Activated CD4-positive, alpha-beta T cell treated with anti-CD3 and anti-CD28 coated beads, Interleukin-2, amount 50 U/mL, for 48 hours (primary cell): Measurements from ENCODE around the gene RASA2.
"Not testable (repeated sequence)": the region's sequence is repeated elsewhere in the genome, so short reads cannot be mapped to it uniquely, and the experiment has no call there.

ENCODE experiments used
- DNase-seq, 2 experiments: peaks; one replicate each; pipeline ENCODE4 v3.0.0-alpha.2; 2020

The RASA2 gene

DNA sequence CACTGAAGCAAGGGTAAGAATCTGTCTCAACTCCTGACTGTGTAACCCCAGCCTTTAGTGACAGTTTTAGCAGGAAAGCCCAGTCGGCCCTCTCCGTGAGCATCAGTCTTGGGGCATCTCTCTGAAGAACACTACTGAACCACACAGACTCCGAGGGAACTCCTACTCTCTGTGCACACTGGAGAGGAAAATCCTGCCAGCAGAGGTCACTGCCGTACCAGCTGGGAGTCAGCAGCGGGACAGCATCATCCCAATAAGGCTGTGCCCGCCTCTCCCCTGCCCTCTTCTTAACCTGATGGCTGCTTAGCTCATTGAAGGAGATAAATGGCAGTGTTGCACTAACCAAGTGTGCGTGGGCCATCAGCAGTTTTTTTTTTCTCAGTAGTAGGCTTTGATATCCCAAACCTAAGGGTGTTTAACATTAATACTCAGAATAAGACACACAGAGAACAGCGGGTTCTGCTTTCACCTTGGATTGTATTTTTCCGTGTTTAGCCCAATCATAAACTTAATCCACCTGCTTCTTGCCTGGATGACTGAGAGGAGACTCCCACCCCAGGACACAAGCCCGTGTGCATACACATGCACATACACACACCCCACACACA is 26.6 kb upstream of the RASA2 start:
- DNase-seq, result peak; percentile 94 to 95

- no peak for DNase-seq
Measured at GRCh38 chr3:141462176-141462859, 24.5 kb upstream of the RASA2 start.

DNA sequence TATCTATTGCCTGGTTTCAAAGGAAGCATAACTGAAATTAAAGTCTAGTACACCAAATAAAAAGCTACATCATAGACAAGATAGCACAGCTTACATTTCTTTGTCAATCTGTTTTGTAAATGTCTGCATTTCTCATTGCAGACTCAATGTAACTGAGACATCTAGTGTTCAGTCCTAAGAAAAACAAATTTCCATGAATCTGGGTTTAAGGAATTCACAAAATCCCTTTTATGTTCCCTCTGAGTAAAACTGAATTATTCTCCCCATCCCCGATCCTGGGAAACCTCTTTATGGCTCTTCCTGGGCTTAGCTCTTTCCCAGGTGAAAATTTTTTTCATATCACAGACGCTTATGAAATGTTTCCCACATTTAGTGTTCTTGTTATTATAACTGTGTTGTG is 21.6 kb upstream of the RASA2 start:
- DNase-seq, result no peak

DNA sequence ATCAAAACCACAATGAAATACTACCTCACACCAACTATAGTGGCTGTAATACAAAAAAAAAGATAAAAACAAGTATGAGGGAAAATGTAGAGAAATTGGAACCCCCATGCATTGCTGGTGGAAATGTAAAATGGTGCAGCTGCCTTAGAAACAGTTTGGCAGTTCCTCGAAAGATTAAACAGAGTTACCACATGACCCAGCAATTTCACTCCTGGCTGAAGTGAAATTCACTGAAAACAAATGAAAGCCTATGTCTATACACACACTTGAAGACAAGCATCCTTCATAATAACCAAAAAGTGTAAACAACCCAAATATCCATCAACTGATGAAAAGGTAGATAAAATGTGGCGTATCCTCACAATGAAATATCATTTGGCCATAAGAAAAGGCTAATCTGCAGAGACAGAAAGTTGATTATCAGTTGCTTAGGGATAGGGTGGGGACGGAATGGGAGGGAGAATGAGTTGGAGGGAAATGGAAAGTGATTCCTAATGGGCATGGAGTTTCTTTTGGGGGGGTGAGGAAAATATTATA is 20.1 kb upstream of the RASA2 start:
- DNase-seq, result no peak

DNA sequence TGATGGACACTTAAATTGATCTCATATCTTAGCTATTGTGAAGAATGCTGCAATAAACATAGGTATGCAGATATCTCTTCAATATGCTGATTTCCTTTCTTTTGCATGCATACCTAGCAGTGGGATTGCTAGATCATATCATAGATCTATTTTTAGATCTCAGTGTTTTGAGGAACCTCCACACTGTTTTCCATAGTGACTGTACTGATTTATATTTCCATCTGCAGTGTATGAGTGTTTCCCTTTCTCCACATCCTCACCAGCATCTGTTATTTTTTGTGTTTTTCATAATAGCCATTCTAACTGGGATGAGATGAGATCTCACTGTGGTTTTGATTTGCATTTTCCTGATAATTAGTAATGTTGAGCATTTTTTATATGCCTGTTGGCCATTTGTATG is 17.1 kb upstream of the RASA2 start:
- no peak for DNase-seq

DNA sequence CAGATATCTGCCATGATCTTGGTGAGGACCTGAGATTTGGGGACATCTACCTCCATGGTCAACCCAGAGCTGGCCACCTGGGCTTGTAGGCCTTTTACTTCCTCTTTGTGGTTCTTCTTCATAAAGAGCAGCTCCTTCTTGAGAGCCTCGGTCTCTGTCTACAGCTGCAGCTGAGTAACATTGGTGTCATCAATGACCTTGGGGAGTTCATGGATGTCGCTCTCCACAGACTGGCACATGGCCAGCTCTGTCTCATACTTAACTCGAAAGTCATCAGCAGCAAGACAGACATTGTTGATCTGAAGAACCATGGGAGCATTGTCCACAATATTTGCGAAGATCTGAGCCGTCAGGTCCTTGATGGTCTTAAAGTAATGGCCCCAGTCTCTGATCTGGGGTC is 15.7 kb upstream of the RASA2 start:
- DNase-seq, result no peak

DNA sequence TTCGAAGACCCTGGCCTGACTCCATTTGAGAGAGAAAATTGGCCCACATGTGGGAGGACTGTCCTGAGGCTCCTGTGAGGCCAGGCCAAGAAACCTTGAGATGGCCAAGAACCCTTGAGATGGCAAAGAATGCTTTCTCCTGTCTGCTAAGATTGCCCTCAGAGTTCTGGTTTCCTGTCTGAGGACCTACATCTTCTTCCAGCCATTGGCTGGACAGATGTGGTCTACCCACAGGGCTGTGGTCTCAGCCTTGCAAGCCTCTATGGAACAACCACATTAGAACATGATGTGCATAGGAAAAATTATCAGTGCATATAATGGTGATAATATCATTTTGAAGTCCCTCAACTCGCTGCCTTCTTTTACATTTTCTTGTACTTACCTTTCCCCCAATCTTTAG is 10.8 kb upstream of the RASA2 start:
- peak; percentile 21 to 37 for DNase-seq

- DNase-seq, result no peak
Measured at GRCh38 chr3:141477224-141477623, 9.6 kb upstream of the RASA2 start.

DNA sequence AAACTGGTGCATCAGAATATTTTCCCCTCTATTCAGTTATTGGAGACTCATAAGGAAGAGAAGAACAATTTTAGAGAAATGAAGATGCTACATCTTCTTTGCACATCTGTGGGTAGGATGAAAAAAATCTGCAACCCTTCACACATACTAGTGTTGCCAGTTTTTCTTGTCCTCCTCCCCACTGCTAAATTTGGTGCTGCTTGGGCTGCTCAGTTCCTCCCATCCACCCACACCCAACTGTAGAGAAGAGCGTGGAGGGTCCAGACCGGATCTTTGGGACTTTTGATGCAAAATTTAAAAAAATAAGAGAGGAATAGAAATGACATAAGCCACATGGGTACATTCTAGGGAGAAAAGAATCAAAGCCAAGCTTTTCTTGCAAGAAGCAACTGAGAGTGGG is 8.7 kb upstream of the RASA2 start:
- DNase-seq, result no peak

- not testable (repeated sequence) for DNase-seq
Measured at GRCh38 chr3:141478840-141479239, 8.0 kb upstream of the RASA2 start.

- DNase-seq, result no peak
Measured at GRCh38 chr3:141482245-141482922, 4.4 kb upstream of the RASA2 start.

GRCh38 chr3:141484701-141485287 is 2.0 kb upstream of the RASA2 start:
- DNase-seq, result no peak

DNA sequence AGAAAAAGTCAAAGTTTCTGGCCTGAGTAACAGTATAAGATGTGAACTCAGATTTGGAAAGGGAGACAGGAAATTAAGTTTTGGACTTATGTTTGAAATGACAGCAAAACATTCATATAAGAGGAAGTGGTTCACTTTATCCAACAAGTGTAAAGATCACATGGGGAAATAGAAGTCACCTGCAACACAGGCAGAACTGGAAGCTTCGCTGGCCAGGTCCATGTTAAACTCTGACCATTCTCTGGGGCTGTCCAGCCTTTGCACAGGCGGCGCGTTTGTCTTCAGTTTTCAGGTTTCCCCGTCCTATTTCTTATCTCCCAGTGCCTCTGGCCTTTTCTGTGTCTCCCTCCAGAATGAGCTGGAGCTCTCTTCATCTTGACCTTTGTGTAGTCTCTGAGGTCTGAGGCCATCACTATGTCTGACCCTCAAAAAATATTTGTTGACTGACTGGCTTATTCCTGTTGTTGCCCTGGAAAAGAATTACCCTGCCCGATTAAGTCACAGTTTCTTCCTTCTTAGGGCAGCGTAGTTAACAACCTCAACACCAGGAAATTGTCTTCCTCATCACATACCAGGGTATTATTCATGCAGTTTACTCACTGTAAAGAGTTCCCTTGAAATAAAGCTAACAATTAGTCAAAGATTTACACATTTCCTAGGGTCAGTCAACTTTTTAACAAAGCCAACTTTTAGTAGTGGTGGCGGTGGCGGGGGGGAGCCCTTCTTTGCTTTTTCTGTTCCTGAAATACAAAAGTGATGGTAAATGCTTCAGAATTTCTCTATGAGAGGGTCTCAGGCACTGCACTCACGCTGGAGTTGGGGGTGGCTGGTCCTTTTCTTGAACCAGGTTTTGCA is 959 bp upstream of the RASA2 start:
- DNase-seq, result peak; percentile 26 to 37

DNA sequence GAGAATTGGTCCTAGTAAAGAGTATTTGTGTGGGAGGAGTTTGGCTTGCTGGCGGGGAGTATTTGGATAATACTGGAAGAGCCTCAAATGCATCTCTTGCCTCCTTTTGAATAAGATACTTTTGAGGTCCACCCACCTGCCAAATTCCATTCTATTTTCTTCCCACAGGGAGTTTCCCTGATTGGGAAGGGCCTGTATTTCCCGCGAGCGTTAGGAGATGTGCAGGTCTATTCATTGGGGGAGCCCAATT is 406 bp upstream of the RASA2 start:
- peak in 1 of 2 experiments; percentile 9 for DNase-seq

DNA sequence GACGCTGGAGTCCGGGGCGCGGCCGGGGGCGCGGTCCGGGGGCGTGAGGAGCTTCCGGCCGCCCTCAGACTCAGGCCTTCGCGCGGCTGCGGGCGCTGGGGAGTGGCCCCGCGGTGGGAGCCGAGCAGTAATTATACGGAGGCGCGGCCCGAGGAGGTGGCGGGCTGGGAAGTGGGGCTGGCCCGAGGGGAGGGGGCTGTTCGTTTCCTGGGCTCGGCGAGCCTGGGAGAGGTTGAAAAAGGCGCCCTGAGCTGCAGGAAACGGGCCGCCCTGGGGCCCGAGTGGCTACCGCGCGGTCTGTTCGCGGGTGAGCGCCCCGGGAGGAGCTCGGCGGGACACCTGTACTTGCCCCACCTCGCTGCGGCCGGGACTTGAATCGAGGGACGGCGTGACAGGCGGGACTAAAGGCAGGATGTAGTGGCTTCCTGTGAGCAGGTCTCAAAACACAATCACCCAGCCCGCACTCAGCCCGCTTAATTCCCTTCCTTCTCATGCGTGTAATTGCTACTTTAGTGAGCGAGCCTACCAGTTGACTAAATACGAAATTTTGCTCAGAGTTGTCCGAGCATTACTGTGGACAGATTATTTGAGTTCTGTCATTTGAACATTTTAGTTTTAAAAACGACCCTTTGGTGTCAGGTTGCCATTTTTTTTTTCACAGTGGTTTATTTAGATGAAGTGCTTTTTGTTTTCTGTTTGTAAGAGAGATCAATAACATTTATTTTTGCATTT is 860 bp downstream of the RASA2 start:
- DNase-seq, result peak; percentile 86 to 89

- no peak for DNase-seq
Measured at GRCh38 chr3:141489203-141489602, 2.4 kb downstream of the RASA2 start.

DNA sequence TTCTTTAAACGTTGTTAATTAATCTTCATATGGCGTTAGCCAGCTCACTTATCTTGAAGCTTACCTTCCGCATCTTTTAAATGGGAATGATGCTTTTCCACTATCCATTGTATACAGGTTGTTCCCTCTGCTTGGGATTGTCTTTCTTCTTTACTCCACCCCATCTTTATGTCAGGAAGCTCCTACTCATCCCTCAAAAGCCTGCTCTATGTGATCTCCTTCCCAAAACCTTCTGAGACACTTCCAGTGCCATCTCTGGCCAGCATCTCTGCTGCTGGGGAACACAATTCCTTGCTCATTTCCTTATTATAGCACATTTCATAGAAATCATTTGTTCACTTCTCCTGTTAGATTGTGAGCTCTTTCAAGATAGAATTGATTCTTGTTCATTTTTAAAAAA is 4.3 kb downstream of the RASA2 start:
- DNase-seq, result no peak

- no peak for DNase-seq
Measured at GRCh38 chr3:141491929-141492328, 5.1 kb downstream of the RASA2 start.

DNA sequence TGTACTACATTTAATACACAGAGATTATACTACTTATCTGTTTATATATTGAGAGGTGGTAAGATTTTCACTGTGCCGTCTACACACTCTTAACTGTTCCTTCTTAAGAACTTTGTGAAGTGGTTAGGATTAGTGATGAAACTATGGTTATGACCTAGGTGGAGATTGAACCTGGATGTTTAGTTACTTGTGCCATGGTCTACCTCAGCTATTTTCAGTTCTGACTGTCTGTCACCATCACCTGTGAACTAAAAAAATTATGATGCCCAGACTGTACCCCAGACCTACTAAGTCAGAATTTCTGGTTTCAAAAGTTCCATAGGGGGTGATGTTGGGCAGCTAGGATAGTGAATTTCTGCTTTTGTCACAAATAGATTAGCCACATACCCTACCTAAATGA is 6.4 kb downstream of the RASA2 start:
- DNase-seq, result no peak

DNA sequence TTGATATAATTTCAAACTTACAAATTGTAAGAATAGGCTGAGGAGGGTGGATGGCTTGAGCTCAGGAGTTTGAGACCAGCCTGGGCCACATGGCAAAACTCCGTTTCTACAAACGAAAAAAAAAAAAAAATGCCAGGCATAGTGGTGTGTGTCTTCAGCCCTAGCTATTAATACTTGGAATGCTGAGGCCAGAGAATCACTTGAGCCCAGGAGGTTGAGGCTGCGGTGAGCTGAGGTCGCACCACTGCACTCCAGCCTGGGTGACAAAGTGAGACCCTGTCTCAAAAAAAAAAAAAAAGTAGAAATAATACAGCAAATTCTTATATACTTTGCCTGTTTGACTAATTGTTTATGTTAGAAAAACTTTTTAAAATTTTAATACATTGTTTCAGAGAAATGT is 10.8 kb downstream of the RASA2 start:
- DNase-seq, result not testable (repeated sequence)

DNA sequence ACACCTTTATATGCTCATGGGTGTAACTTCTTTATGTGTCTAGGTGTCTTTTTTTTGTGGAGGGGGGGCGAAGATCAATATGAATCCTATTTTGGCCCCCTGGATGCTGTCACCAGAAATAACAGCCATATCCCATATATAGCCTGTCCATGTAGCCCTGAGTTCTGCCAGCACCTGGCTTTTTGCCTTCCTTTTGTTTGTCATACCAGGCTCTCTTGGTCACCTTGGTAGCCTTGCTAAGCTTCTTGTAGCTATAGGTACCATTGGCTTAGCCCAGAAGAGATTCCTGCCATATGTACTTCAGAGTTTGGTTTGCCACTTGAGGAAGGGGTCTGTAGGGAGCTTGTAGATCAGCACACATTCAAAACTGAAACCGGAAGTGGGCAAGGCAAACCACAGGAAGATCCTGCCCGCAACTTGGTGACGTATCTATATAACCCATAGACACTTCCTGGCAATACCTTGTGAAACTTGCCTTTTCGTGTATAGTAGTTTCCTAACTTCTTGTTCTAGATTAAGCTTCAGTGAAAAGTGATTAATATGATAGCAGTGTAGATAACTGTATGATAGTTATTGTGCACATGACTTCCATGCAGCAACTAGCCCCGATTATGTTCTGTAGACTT is 11.9 kb downstream of the RASA2 start:
- DNase-seq, result peak; percentile 75 to 84

DNA sequence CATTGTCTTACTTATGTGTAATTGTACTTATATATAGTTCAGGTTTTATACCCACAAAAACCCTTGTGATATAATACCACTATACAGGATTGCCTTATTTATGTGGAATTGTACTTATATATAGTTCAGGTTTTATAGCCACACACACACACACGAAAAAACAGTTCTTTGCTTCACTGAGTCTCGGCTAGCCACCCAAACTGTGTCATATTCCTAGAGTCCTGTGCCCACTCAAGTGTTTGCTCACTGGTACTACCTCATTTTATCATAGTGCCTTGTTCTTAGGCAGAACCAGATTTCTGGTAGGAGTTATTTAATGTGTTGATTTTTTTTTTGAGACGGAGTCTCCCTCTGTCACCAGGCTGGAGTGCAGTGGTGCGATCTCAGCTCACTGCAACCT is 12.5 kb downstream of the RASA2 start:
- DNase-seq, result no peak
